Esophagus muscularis mucosa (tissue), 4 donors: Measurements from ENCODE around the gene SCN3A. TPM values are rescaled to one million over a fixed set of nuclear protein-coding genes. Genes with fewer than 3 reads are reported as not detected.

Source experiments
- DNase-seq: peaks from one replicate; pipeline ENCODE4 v3.0.0-alpha.2; 2017; ENCODE audit errors: extremely low spot score
- H3K27ac ChIP-seq, 4 donors: fragments of 200-600 bp; sonication (generic); replicated peaks in 1 of 4; 1 replicate in 3 of 4; 2 replicates in 1 of 4; pipeline ENCODE4 v1.5.1; 2016 to 2019; ENCODE audit warnings: mild to moderate bottlenecking in 1 of 4
- H3K27me3 ChIP-seq, 4 donors: fragments of 200-600 bp; sonication (generic); one replicate each; pipeline versions ENCODE4 v1.5.1 to v1.6.0; 2016 to 2019
- H3K36me3 ChIP-seq, 4 donors: fragments of 200-600 bp; sonication (generic); one replicate each; pipeline ENCODE4 v1.5.1; 2016 to 2019
- H3K4me1 ChIP-seq, 4 donors: fragments of 200-600 bp; sonication (generic); one replicate each; pipeline ENCODE4 v1.5.1; 2016 to 2019
- H3K4me3 ChIP-seq, 4 donors: fragments of 200-600 bp; sonication (generic); 1 replicate in 2 of 4; 2 replicates in 2 of 4; pipeline ENCODE4 v1.5.1; 2016 to 2019; ENCODE audit warnings: mild to moderate bottlenecking in 4 of 4, moderate library complexity in 1 of 4
- H3K9me3 ChIP-seq, 4 donors: fragments of 200-600 bp; sonication (generic); 1 replicate in 3 of 4; 2 replicates in 1 of 4; pipeline ENCODE4 v1.5.1; 2016 to 2019
- CTCF ChIP-seq, 3 experiments: fragments of 200-600 bp in 2 of 3; fragments of 450-650 bp in 1 of 3; sonication (generic) in 2 of 3; IDR thresholded peaks; one replicate each; pipeline ENCODE4 v1.5.1; 2017 to 2019; ENCODE audit warnings: antibody characterized with exemption in 3 of 3, mild to moderate bottlenecking in 2 of 3, moderate library complexity in 1 of 3
- EP300 ChIP-seq: sonication (generic); formaldehyde crosslinking; IDR thresholded peaks from one replicate; pipeline ENCODE4 v1.6.1; 2017; ENCODE audit warnings: antibody characterized with exemption
- POLR2A ChIP-seq: fragments of 450-650 bp; IDR thresholded peaks from one replicate; pipeline ENCODE4 v1.6.1; 2017; ENCODE audit warnings: antibody characterized with exemption, moderate library complexity, mild to moderate bottlenecking, low read depth
- POLR2AphosphoS5 ChIP-seq, 2 donors: sonication (generic); formaldehyde crosslinking; IDR thresholded peaks; one replicate each; pipeline ENCODE4 v1.6.1; 2017; ENCODE audit warnings: antibody characterized with exemption in 2 of 2
- WGBS: methylation state at CpG from one replicate; pipeline ENCODE4 v1.1.5; 2018; 5-methylcytosine and 5-hydroxymethylcytosine counted together
- intact Hi-C: fragments of 100-400 bp; cut with DNase I; formaldehyde crosslinking; loops from one replicate; pipeline ENCODE4 v1.15.1; 2023
- total RNA-seq, 4 donors: library from RNA; depleted of rRNA; stranded (reverse); fragments of >200 nt; gene quantifications; one replicate each; pipeline versions ENCODE4 v1.1.0 to v1.2.1, GENCODE V29; 2016

Gene SCN3A
- total RNA-seq, 4 donors from 2014 or later, result 1.2 to 2.1 (median 1.7) TPM

- Histone ChIP-seq H3K4me1 (no peaks in the 10 kb centered on the region), H3K27me3 (no peaks in the 10 kb centered on the region), H3K4me3 (no peak overlapping the region), H3K36me3 (no peaks in the 10 kb centered on the region), H3K9me3 (peaks cover 0 to 12% (median 0%) of the 10 kb centered on the region in 4 donors), H3K27ac (no peak overlapping the region)
- TF ChIP-seq EP300 (no peak), POLR2AphosphoS5 (IDR thresholded peaks at IDR 0.05) (no peak), POLR2A (no peak), CTCF (IDR thresholded peaks at IDR 0.05) (no peak)
- no peak for DNase-seq
- intact Hi-C loops, result no loop called here
- WGBS, result 89% methylated on average over 3 of the region's 3 CpGs
These were observed 129.5 kb downstream of the SCN3A start for GRCh38 chr2:165074323-165074722.

GRCh38 chr2:165070076-165070475 lies 133.8 kb downstream of the SCN3A start:
- Histone ChIP-seq H3K4me3 (no peak overlapping the region), H3K27me3 (no peaks in the 10 kb centered on the region), H3K36me3 (no peaks in the 10 kb centered on the region), H3K9me3 (peaks cover 0 to 10% (median 0%) of the 10 kb centered on the region in 4 donors), H3K4me1 (peaks cover 0 to 8% (median 7%) of the 10 kb centered on the region in 4 donors), H3K27ac (no peak overlapping the region)
- TF ChIP-seq EP300 (no peak), POLR2AphosphoS5 (IDR thresholded peaks at IDR 0.05) (no peak), POLR2A (no peak), CTCF (IDR thresholded peaks at IDR 0.05) (no peak)
- 75% methylated on average over 6 of the region's 9 CpGs for WGBS
- intact Hi-C loops, result no loop called here
- DNase-seq, result no peak

- no peak for TF ChIP-seq EP300
- no peak for TF ChIP-seq CTCF (IDR thresholded peaks at IDR 0.05)
- TF ChIP-seq POLR2AphosphoS5 (IDR thresholded peaks at IDR 0.05), result no peak
- TF ChIP-seq POLR2A, result no peak
- intact Hi-C loops, result no loop called here
- no peaks in the 10 kb centered on the region for H3K36me3 ChIP-seq
- 77% methylated on average over 1 of the region's 1 CpG for WGBS
- H3K4me3 ChIP-seq, result no peak overlapping the region
- no peak overlapping the region for H3K27ac ChIP-seq
- peaks cover 0 to under 1% (median 0%) of the 10 kb centered on the region in 4 donors for H3K9me3 ChIP-seq
- no peaks in the 10 kb centered on the region for H3K27me3 ChIP-seq
- DNase-seq, result no peak
- peaks cover 0 to 8% (median 7%) of the 10 kb centered on the region in 4 donors for H3K4me1 ChIP-seq
These were observed 134.7 kb downstream of the SCN3A start for GRCh38 chr2:165069151-165069550.

- H3K4me3 ChIP-seq, result no peak overlapping the region
- H3K27me3 ChIP-seq, result no peaks in the 10 kb centered on the region
- DNase-seq, result no peak
- no peaks in the 10 kb centered on the region for H3K36me3 ChIP-seq
- H3K4me1 ChIP-seq, result peaks cover 0 to 8% (median 7%) of the 10 kb centered on the region in 4 donors
- no peaks in the 10 kb centered on the region for H3K9me3 ChIP-seq
- intact Hi-C loops, result no loop called here
- no peak overlapping the region for H3K27ac ChIP-seq
- TF ChIP-seq CTCF (IDR thresholded peaks at IDR 0.05), result no peak
These were observed 135.4 kb downstream of the SCN3A start for GRCh38 chr2:165068487-165068757.

GRCh38 chr2:165067643-165068486 lies 136.0 kb downstream of the SCN3A start:
- no peaks in the 10 kb centered on the region for H3K9me3 ChIP-seq
- H3K27ac ChIP-seq, result no peak overlapping the region
- TF ChIP-seq CTCF (IDR thresholded peaks at IDR 0.05) (no peak), EP300 (no peak), POLR2A (no peak), POLR2AphosphoS5 (IDR thresholded peaks at IDR 0.05) (no peak)
- H3K4me1 ChIP-seq, result peaks cover 0 to 8% (median 7%) of the 10 kb centered on the region in 4 donors
- intact Hi-C loops, result no loop called here
- no peaks in the 10 kb centered on the region for H3K36me3 ChIP-seq
- peak overlapping the region in 2 of 4 donors; percentile 11 to 21 for H3K4me3 ChIP-seq
- no peak for DNase-seq
- no peaks in the 10 kb centered on the region for H3K27me3 ChIP-seq
- 19% methylated on average over 12 of the region's 12 CpGs for WGBS
